HG03064 (cell line): ENCODE data around the gene PLGRKT.
"Not testable (repeated sequence)": the region's sequence is repeated elsewhere in the genome, so short reads cannot be mapped to it uniquely, and the experiment has no call there.

Experiments used
- ATAC-seq: cut with Tn5 transposase; IDR thresholded peaks from one replicate; pipeline ENCODE4 v1.9.1; 2021; ENCODE audit warnings: low read depth; ENCODE audit not compliant: unreplicated experiment

The PLGRKT gene

DNA sequence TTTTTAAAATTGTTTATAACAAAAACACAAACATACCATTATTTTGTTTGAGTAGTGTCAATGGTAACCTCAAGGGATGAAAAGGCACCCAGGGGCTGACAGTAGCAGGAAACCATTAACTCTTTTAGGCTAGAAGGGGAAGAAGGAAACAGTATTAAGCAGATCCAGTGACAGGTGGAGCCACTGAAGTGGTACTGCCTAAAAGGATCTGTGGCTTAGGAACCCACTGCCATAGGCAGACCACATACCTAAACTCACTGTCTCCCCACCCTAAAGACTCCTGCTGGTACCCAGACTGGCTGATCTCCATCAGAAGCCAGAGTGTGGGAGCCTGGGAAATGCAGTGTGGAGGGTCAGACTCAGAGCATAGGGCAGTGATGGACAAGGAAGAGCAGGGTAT is 111.5 kb downstream of the PLGRKT start:
- no peak for ATAC-seq

DNA sequence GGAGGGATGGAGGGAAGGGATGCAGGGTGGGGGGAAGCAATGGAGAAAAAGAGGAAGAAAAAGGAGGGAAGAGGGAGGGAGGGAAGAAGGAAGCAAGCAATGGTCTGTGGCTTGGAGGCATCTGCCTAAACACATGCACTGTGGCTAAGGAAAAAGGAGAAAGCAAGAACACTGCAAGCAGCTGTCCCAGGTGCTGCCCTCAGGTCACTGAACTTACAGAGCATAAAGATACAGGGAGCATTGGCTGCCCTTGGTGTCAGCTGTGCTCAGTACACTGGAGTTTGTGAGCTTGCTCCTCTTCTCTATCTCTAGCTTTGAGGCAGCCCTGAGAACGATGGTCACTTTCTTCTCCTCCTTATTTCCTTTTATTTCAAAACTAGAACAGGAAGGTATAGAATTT is 116.1 kb downstream of the PLGRKT start:
- not testable (repeated sequence) for ATAC-seq

DNA sequence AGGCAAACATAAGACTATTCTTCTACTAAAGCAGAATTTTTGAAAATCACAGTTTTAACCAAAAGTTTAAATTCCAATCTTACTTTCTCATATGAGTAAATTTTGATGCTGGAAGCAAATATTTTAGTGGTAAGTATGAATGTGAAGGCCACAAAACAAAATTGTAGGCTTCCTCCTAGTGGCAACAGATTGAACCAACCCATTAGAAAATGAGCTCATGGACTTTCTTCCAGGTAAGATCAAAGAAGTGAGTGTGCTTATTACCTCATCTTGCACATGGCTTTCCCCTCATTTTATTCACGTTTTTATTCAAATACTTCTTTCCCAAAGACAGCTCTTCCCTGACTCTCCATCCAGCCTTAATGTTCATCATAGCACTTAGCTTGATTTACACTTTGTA is 116.7 kb downstream of the PLGRKT start:
- ATAC-seq, result no peak

DNA sequence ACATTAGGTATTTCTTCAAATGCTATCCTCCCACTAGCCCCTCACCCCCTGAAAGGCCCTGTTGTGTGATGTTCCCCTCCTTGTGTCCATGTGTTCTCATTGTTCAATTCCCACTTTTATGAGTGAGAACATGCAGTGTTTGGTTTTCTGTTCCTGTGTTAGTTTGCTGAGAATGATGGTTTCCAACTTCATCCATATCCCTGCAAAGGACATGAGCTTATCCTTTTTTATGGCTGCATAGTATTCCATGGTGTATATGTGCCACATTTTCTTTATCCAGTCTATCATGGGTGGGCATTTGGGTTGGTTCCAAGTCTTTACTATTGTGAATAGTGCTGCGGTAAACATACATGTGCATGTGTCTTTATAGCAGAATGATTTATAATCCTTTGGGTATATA is 121.3 kb downstream of the PLGRKT start:
- ATAC-seq, result not testable (repeated sequence)

DNA sequence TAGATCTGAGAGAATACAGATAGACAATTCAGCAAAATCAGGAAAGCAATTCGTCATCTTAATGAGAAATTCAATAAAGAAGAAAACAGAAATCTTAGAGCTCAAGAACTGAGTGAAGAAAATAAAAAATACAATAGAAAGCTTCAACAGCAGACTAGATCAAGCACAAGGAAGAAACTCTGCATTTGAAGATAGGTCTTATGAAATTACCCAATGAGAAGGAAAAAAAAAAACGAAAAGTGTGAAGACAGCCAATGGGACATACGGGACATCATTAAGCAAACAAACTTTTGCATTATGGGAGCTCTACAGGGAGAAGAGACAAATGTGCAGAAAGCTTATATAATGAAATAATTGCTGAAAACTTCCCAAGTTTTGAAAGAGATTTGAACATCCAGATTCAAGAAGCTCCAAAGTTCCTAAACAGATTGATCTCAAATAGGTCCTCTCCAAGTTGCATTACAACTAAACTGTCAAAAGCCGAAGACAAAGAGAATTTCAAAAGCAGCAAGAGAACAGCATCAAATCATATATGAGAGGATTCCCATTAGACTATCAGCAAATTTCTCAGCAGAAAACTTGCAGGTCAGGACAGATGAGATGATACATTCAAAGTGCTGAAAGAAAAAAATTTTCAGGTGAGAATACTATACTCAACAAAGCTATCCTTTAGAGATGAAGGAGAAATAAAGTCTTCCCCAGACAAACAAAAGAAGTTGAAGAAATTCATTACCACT is 122.4 kb downstream of the PLGRKT start:
- no peak for ATAC-seq

DNA sequence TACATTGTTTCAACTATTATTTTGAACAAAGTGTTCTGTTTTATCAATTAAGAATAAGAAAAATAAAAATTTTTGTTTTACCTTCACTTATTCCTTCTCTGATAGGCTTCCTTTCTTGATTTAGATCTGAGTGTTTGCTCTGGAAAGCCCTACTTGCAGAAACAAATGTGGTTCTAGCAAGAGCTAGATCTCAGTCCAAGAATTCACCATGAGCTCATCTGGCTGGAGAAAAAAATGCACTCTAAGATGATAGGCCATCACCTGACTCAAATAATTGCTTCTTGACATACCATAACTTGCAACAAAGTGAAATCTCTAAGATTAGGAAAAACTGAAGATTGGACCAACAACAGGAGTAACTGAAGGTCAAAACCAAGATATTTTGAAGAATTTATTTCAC is 126.9 kb downstream of the PLGRKT start:
- no peak for ATAC-seq
